Upper lobe of left lung (tissue), 4 donors: ENCODE results near the gene FAM110A.

Experiments used
- CTCF ChIP-seq, 6 experiments: fragments of 450-650 bp in 4 of 6; fragments of 200-600 bp in 2 of 6; sonication (generic) in 2 of 6; IDR thresholded peaks; one replicate each; pipeline ENCODE4 v1.5.1; 2016 to 2019; ENCODE audit warnings: antibody characterized with exemption in 6 of 6
- POLR2AphosphoS5 ChIP-seq, 2 donors: sonication (generic); formaldehyde crosslinking; IDR thresholded peaks; one replicate each; pipeline ENCODE4 v1.5.1; 2017; ENCODE audit warnings: antibody characterized with exemption in 2 of 2

DNA sequence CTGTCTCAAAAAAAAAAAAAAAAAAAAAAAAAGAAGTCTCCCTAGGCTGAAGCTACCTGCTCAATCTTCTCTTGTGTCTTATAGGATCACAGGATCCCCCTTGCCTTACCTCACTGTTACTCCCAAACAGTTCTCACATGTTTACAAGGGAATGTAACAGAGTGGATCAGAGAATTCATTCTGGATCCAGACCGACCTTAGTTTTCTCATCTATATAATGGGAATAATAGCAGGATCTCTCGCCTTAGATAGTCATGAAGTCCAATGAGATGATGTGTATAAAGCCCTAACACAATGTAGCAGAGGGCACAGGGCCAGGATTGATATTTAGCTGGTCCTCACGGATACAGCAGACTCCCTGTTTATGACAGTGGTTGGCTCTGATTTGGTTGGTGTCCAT is 2.3 kb upstream of the FAM110A start:
- TF ChIP-seq CTCF (IDR thresholded peaks at IDR 0.05) (no peak), POLR2AphosphoS5 (IDR thresholded peaks at IDR 0.05) (no peak)
